ENCODE results near the gene ESD. TPM values are rescaled to one million over a fixed set of nuclear protein-coding genes. Genes with fewer than 3 reads are reported as not detected.
A peak's percentile ranks its signal among the peaks of the same experiment; 100 is the strongest.

ESD gene
- total and polyA plus RNA-seq, 2 experiments from 2014 or later: 97.9 to 191 TPM

DNA sequence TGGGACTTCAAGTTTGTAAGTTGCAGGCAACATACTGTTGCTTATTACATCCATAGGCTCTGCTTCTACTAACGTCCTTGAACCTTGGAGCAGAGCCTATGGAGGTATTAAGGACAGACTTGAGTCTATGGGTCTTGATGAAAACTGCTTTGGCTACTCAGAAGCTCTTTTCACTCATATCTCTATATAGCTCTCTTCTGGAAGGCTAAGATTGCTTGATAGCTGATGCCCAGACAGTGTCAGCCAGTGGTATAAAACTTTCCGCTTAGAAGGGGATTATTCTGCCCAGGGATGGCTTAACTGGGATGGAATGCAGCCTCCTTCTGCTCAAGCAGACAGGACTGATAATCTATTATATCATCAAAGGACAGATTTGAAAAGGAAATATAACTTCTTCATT lies 25.6 kb upstream of the ESD start:
- H3K27me3 ChIP-seq (replicated peaks; ENCODE audit: insufficient read depth): no peaks in the 10 kb centered on the region
- H3K36me3 ChIP-seq (ENCODE audit: low read depth): no peaks in the 10 kb centered on the region
- H3K9me2 ChIP-seq (ENCODE audit: insufficient read depth): no peaks in the 10 kb centered on the region
- TF ChIP-seq EZH2 (IDR thresholded peaks at IDR 0.05; ENCODE audit: insufficient read depth, poor library complexity, severe bottlenecking) (no peak), EZH2phosphoT487 (IDR thresholded peaks at IDR 0.05; ENCODE audit: insufficient read depth, low read depth) (no peak)
- no peaks in the 10 kb centered on the region for H3K79me2 ChIP-seq (ENCODE audit: insufficient read depth)
- no peaks in the 10 kb centered on the region for H3K4me1 ChIP-seq (ENCODE audit: insufficient read depth)
- H2AFZ ChIP-seq: no peak overlapping the region
- H3F3A ChIP-seq (ENCODE audit: insufficient read depth): no peaks in the 10 kb centered on the region
- no peak overlapping the region for H3K4me3 ChIP-seq
- H4K20me1 ChIP-seq (ENCODE audit: insufficient read depth): no peaks in the 10 kb centered on the region
- no peak for DNase-seq
- in situ Hi-C loops (cut with MboI): no loop called here
- H3K4me2 ChIP-seq (ENCODE audit: unreplicated experiment): no peak overlapping the region
- WGBS, 2 experiments (ENCODE audit: low coverage in 1 of 2, low lambda C conversion rate in 2 of 2, missing lambda C conversion rate in 2 of 2): 67% methylated on average over 2 of the region's 2 CpGs
- no peaks in the 10 kb centered on the region for H3K9me3 ChIP-seq (ENCODE audit: low read depth)
- H3K9ac ChIP-seq: no peak overlapping the region
- H3K27ac ChIP-seq: no peak overlapping the region

GRCh38 chr13:46817838-46818476 lies 21.0 kb upstream of the ESD start:
- 77 to 80% methylated on average over 12 to 13 of the region's 13 CpGs for WGBS, 2 experiments (ENCODE audit: low coverage in 1 of 2, low lambda C conversion rate in 2 of 2, missing lambda C conversion rate in 2 of 2)
- no peak overlapping the region for H3K9ac ChIP-seq
- H3K36me3 ChIP-seq (ENCODE audit: low read depth): no peaks in the 10 kb centered on the region
- H3K27ac ChIP-seq: no peak overlapping the region
- H4K20me1 ChIP-seq (ENCODE audit: insufficient read depth): no peaks in the 10 kb centered on the region
- TF ChIP-seq EZH2 (IDR thresholded peaks at IDR 0.05; ENCODE audit: insufficient read depth, poor library complexity, severe bottlenecking): no peak
- TF ChIP-seq EZH2phosphoT487 (IDR thresholded peaks at IDR 0.05; ENCODE audit: insufficient read depth, low read depth): no peak
- H3K4me2 ChIP-seq (ENCODE audit: unreplicated experiment): no peak overlapping the region
- no peak overlapping the region for H3K4me3 ChIP-seq
- no peaks in the 10 kb centered on the region for H3K4me1 ChIP-seq (ENCODE audit: insufficient read depth)
- no peaks in the 10 kb centered on the region for H3K9me3 ChIP-seq (ENCODE audit: low read depth)
- H3K79me2 ChIP-seq (ENCODE audit: insufficient read depth): no peaks in the 10 kb centered on the region
- in situ Hi-C loops (cut with MboI): no loop called here
- no peaks in the 10 kb centered on the region for H3K27me3 ChIP-seq (replicated peaks; ENCODE audit: insufficient read depth)
- no peak overlapping the region for H2AFZ ChIP-seq
- H3F3A ChIP-seq (ENCODE audit: insufficient read depth): no peaks in the 10 kb centered on the region
- no peaks in the 10 kb centered on the region for H3K9me2 ChIP-seq (ENCODE audit: insufficient read depth)
- DNase-seq: no peak

DNA sequence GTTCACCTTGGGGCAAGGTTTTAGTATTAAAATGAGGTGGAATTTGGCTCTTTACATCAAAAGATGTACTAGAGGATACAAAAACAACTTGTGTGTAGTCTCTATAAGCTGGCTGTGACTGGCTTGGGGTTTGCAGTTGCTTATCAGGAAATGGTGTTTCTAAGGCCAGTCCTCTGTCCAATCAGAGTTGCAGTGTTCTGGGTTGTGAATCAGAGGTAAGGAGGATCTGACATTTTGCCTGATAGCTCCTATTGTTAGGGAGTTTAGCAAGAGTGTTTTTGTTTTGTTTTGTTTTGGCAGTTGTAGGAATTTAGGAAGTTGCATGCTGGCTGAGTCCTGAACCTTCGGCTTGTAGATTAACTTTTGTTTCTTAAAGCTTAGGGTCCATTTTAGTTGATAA lies 20.1 kb upstream of the ESD start:
- Histone ChIP-seq H3K36me3 (ENCODE audit: low read depth) (no peaks in the 10 kb centered on the region), H4K20me1 (ENCODE audit: insufficient read depth) (no peaks in the 10 kb centered on the region), H3K79me2 (ENCODE audit: insufficient read depth) (no peaks in the 10 kb centered on the region), H3K4me3 (no peak overlapping the region), H3K9me2 (ENCODE audit: insufficient read depth) (no peaks in the 10 kb centered on the region), H3K4me2 (ENCODE audit: unreplicated experiment) (no peak overlapping the region), H3K27me3 (replicated peaks; ENCODE audit: insufficient read depth) (no peaks in the 10 kb centered on the region), H3K4me1 (ENCODE audit: insufficient read depth) (no peaks in the 10 kb centered on the region), H2AFZ (peak overlapping the region; percentile 32; the same call in 1 of the 2 replicates), H3F3A (ENCODE audit: insufficient read depth) (no peaks in the 10 kb centered on the region), H3K9me3 (ENCODE audit: low read depth) (no peaks in the 10 kb centered on the region), H3K9ac (no peak overlapping the region), H3K27ac (no peak overlapping the region)
- DNase-seq: peak; percentile 16
- 52 to 76% methylated on average over 1 of the region's 1 CpG for WGBS, 2 experiments (ENCODE audit: low coverage in 1 of 2, low lambda C conversion rate in 2 of 2, missing lambda C conversion rate in 2 of 2)
- TF ChIP-seq EZH2phosphoT487 (IDR thresholded peaks at IDR 0.05; ENCODE audit: insufficient read depth, low read depth) (no peak), EZH2 (IDR thresholded peaks at IDR 0.05; ENCODE audit: insufficient read depth, poor library complexity, severe bottlenecking) (no peak)
- in situ Hi-C loops (cut with MboI): no loop called here

- no peak for DNase-seq
- H3K9me3 ChIP-seq (ENCODE audit: low read depth): no peaks in the 10 kb centered on the region
- TF ChIP-seq EZH2phosphoT487 (IDR thresholded peaks at IDR 0.05; ENCODE audit: insufficient read depth, low read depth) (no peak), EZH2 (IDR thresholded peaks at IDR 0.05; ENCODE audit: insufficient read depth, poor library complexity, severe bottlenecking) (no peak)
- no peak overlapping the region for H3K4me2 ChIP-seq (ENCODE audit: unreplicated experiment)
- no peaks in the 10 kb centered on the region for H3K36me3 ChIP-seq (ENCODE audit: low read depth)
- no peaks in the 10 kb centered on the region for H3F3A ChIP-seq (ENCODE audit: insufficient read depth)
- no peaks in the 10 kb centered on the region for H3K4me1 ChIP-seq (ENCODE audit: insufficient read depth)
- no peaks in the 10 kb centered on the region for H3K9me2 ChIP-seq (ENCODE audit: insufficient read depth)
- in situ Hi-C loops (cut with MboI): no loop called here
- H3K4me3 ChIP-seq: no peak overlapping the region
- no peaks in the 10 kb centered on the region for H3K79me2 ChIP-seq (ENCODE audit: insufficient read depth)
- WGBS, 2 experiments (ENCODE audit: low coverage in 1 of 2, low lambda C conversion rate in 2 of 2, missing lambda C conversion rate in 2 of 2): 91 to 97% methylated on average over 1 of the region's 1 CpG
- H4K20me1 ChIP-seq (ENCODE audit: insufficient read depth): no peaks in the 10 kb centered on the region
- H3K9ac ChIP-seq: no peak overlapping the region
- H3K27me3 ChIP-seq (replicated peaks; ENCODE audit: insufficient read depth): no peaks in the 10 kb centered on the region
- H2AFZ ChIP-seq: no peak overlapping the region
- H3K27ac ChIP-seq: no peak overlapping the region
Measured at GRCh38 chr13:46816371-46816770, 19.4 kb upstream of the ESD start.

All from GM23248 (cell line).